SU-DHL-6 (cell line): ENCODE measurements around the gene DFFB.

ENCODE experiments used
- H2AFZ ChIP-seq: fragments of 200-600 bp; sonication (generic); 2 replicates; pipeline ENCODE4 v1.6.1; 2014; ENCODE audit warnings: low read depth, mild to moderate bottlenecking, moderate library complexity, mixed read lengths, antibody characterized with exemption, low read length; ENCODE audit not compliant: severe bottlenecking
- H3F3A ChIP-seq: fragments of 200-600 bp; shearing (Covaris generic); 2 replicates; pipeline ENCODE4 v1.6.0; 2016; ENCODE audit warnings: antibody characterized with exemption, mild to moderate bottlenecking; ENCODE audit not compliant: insufficient read depth
- H3K27ac ChIP-seq: fragments of 200-600 bp; sonication (generic); 2 replicates; pipeline ENCODE4 v1.5.1; 2016; ENCODE audit warnings: low read depth, mild to moderate bottlenecking, low read length, moderate library complexity, mixed read lengths
- H3K27me3 ChIP-seq: fragments of 200-600 bp; sonication (generic), shearing (Covaris generic); 2 replicates; pipeline ENCODE4 v1.6.0; 2014; ENCODE audit warnings: mild to moderate bottlenecking, low read length
- H3K36me3 ChIP-seq: fragments of 200-600 bp; sonication (generic); 2 replicates; pipeline ENCODE4 v1.6.1; 2014; ENCODE audit warnings: mild to moderate bottlenecking, low read length, mixed read lengths
- H3K4me2 ChIP-seq: fragments of 300-600, 200-600 bp; shearing (Covaris generic), sonication (generic); 2 replicates; pipeline ENCODE4 v1.6.0; 2014; ENCODE audit warnings: low read length, low read depth, mild to moderate bottlenecking; ENCODE audit not compliant: poor library complexity, severe bottlenecking
- H3K4me3 ChIP-seq: fragments of 200-600 bp; sonication (generic); 2 replicates; pipeline ENCODE4 v1.5.1; 2014; ENCODE audit warnings: antibody characterized with exemption, low read length, mild to moderate bottlenecking, mixed read lengths; ENCODE audit not compliant: insufficient read depth, poor library complexity, severe bottlenecking
- H3K79me2 ChIP-seq: fragments of 200-600 bp; sonication (generic); 2 replicates; pipeline ENCODE4 v1.6.1; 2014; ENCODE audit warnings: mild to moderate bottlenecking, low read length, moderate library complexity; ENCODE audit not compliant: insufficient read depth
- H3K9ac ChIP-seq: fragments of 200-600 bp; sonication (generic); 2 replicates; pipeline ENCODE4 v1.7.0; 2014; ENCODE audit warnings: mild to moderate bottlenecking, low read length
- H3K9me2 ChIP-seq: fragments of 200-600 bp; sonication (generic); replicated peaks from 2 replicates; pipeline ENCODE4 v1.6.1; 2014; ENCODE audit warnings: low read length; ENCODE audit not compliant: insufficient read depth
- H3K9me3 ChIP-seq: fragments of 200-600 bp; sonication (generic); 2 replicates; pipeline ENCODE4 v1.6.1; 2014; ENCODE audit warnings: low read length, mixed read lengths; ENCODE audit not compliant: insufficient read depth
- H4K20me1 ChIP-seq: fragments of 200-600 bp; sonication (generic); 2 replicates; pipeline ENCODE4 v1.6.1; 2014; ENCODE audit warnings: low read depth, mild to moderate bottlenecking, antibody characterized with exemption, low read length, moderate library complexity, mixed read lengths
- CTCF ChIP-seq: fragments of 200-600 bp; sonication (generic); IDR thresholded peaks from one replicate; pipeline ENCODE4 v1.5.1; 2017; ENCODE audit warnings: antibody characterized with exemption, mild to moderate bottlenecking, low read length, moderate library complexity; ENCODE audit not compliant: insufficient read depth, poor library complexity, severe bottlenecking
- EZH2phosphoT487 ChIP-seq: fragments of 200-600 bp; sonication (generic), shearing (Covaris generic); conservative IDR thresholded peaks from 2 replicates; pipeline ENCODE4 v1.6.1; 2018; ENCODE audit warnings: mild to moderate bottlenecking, antibody characterized with exemption, low read length, moderate library complexity, mixed read lengths

DFFB gene

DNA sequence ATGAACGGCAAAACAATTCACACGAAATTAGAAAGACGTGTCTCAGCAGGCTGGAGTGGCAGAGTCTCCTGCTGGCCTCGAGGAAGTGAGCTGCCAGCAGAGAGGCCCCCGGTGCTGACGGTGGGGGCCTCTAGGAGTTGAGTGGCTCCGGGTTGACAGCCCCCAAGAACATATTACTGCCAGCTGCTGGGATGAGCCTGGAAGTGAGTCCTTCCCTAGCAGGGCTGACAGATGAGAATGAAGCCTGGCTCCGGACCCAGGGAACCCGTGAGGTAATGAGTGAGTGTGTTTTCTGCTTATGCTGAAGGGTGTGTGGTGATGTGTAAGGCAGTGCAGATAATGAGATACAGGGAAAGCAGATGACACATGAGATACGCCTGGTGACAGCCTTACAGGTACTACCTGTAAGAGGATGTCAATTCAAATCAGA lies 37.5 kb upstream of the DFFB start:
- Histone ChIP-seq H3K27me3 (no peaks in the 10 kb centered on the region), H4K20me1 (no peaks in the 10 kb centered on the region), H3K9me3 (no peaks in the 10 kb centered on the region), H3K4me2 (no peak overlapping the region), H3F3A (no peaks in the 10 kb centered on the region), H2AFZ (no peak overlapping the region), H3K4me3 (no peak overlapping the region), H3K36me3 (no peaks in the 10 kb centered on the region), H3K9me2 (no peaks in the 10 kb centered on the region), H3K27ac (no peak overlapping the region), H3K79me2 (no peaks in the 10 kb centered on the region), H3K9ac (no peak overlapping the region)
- TF ChIP-seq EZH2phosphoT487 = no peak
- no peak for TF ChIP-seq CTCF

DNA sequence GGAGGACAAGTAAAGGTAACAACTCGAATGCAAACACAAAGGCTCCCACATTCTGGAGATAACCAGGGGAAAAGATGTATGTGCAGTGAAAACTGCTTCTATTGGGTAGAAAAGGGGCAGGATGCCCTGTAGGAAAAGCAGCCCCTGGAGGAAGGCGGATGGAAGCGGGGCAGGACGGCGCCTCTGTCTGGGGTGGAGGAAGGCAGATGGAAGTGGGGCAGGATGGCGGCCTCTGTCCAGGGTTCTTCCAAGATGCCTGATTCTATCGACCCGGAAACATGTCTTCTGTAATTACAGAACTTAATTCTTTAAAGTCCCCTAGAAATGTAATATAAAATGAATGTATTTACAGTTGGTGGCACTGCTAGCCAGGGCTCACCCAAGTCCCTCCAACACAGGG lies 37.0 kb upstream of the DFFB start:
- Histone ChIP-seq H3K4me2 (no peak overlapping the region), H3K36me3 (no peaks in the 10 kb centered on the region), H3K27me3 (no peaks in the 10 kb centered on the region), H3K79me2 (no peaks in the 10 kb centered on the region), H4K20me1 (no peaks in the 10 kb centered on the region), H3K9me2 (no peaks in the 10 kb centered on the region), H3K4me3 (no peak overlapping the region), H3K9me3 (no peaks in the 10 kb centered on the region), H3F3A (no peaks in the 10 kb centered on the region), H2AFZ (no peak overlapping the region), H3K9ac (no peak overlapping the region), H3K27ac (no peak overlapping the region)
- TF ChIP-seq EZH2phosphoT487 (no peak), CTCF (no peak)

GRCh38 chr1:3821004-3821403 lies 36.3 kb upstream of the DFFB start:
- no peaks in the 10 kb centered on the region for H3K27me3 ChIP-seq
- no peak overlapping the region for H3K9ac ChIP-seq
- no peaks in the 10 kb centered on the region for H3F3A ChIP-seq
- no peaks in the 10 kb centered on the region for H3K9me2 ChIP-seq
- no peaks in the 10 kb centered on the region for H4K20me1 ChIP-seq
- H2AFZ ChIP-seq = no peak overlapping the region
- no peaks in the 10 kb centered on the region for H3K36me3 ChIP-seq
- H3K9me3 ChIP-seq = no peaks in the 10 kb centered on the region
- no peak overlapping the region for H3K4me3 ChIP-seq
- TF ChIP-seq EZH2phosphoT487 (no peak), CTCF (no peak)
- no peak overlapping the region for H3K4me2 ChIP-seq
- H3K79me2 ChIP-seq = no peaks in the 10 kb centered on the region
- H3K27ac ChIP-seq = no peak overlapping the region

- no peak overlapping the region for H3K27ac ChIP-seq
- H3K27me3 ChIP-seq = no peaks in the 10 kb centered on the region
- no peaks in the 10 kb centered on the region for H4K20me1 ChIP-seq
- TF ChIP-seq CTCF = no peak
- no peak for TF ChIP-seq EZH2phosphoT487
- H3K9me3 ChIP-seq = no peaks in the 10 kb centered on the region
- no peaks in the 10 kb centered on the region for H3K9me2 ChIP-seq
- H2AFZ ChIP-seq = no peak overlapping the region
- H3K79me2 ChIP-seq = no peaks in the 10 kb centered on the region
- H3K4me2 ChIP-seq = no peak overlapping the region
- H3K36me3 ChIP-seq = no peaks in the 10 kb centered on the region
- no peaks in the 10 kb centered on the region for H3F3A ChIP-seq
- H3K4me3 ChIP-seq = no peak overlapping the region
- no peak overlapping the region for H3K9ac ChIP-seq
Observed at GRCh38 chr1:3821447-3821846, 35.8 kb upstream of the DFFB start.
